Measurements from ENCODE around the gene LHX3.
"Not testable (repeated sequence)": the region's sequence is repeated elsewhere in the genome, so short reads cannot be mapped to it uniquely, and the experiment has no call there.

Gene LHX3

GRCh38 chr9:136239983-136240330 lies 35.0 kb upstream of the LHX3 start:
- TF ChIP-seq CTCF (IDR thresholded peaks at IDR 0.05; ENCODE audit: low read depth, low read length) = no peak
- DNase-seq (ENCODE audit: extremely low read depth, low read depth) = no peak

- no peak for TF ChIP-seq CTCF (IDR thresholded peaks at IDR 0.05; ENCODE audit: low read depth, low read length)
- no peak for DNase-seq (ENCODE audit: extremely low read depth, low read depth)
Observed at GRCh38 chr9:136239135-136239982, 34.4 kb upstream of the LHX3 start.

GRCh38 chr9:136238342-136238732 lies 33.4 kb upstream of the LHX3 start:
- TF ChIP-seq CTCF (IDR thresholded peaks at IDR 0.05; ENCODE audit: low read depth, low read length) = no peak
- DNase-seq (ENCODE audit: extremely low read depth, low read depth) = no peak

- TF ChIP-seq CTCF (IDR thresholded peaks at IDR 0.05; ENCODE audit: low read depth, low read length) = no peak
- DNase-seq (ENCODE audit: extremely low read depth, low read depth) = no peak
Observed at GRCh38 chr9:136237486-136238341, 32.8 kb upstream of the LHX3 start.

GRCh38 chr9:136236471-136237410 lies 31.8 kb upstream of the LHX3 start:
- not testable (repeated sequence) for DNase-seq (ENCODE audit: extremely low read depth, low read depth)

GRCh38 chr9:136235709-136236455 lies 31.0 kb upstream of the LHX3 start:
- DNase-seq (ENCODE audit: extremely low read depth, low read depth) = no peak
- TF ChIP-seq CTCF (IDR thresholded peaks at IDR 0.05; ENCODE audit: low read depth, low read length) = no peak

GRCh38 chr9:136235171-136235570 lies 30.2 kb upstream of the LHX3 start:
- TF ChIP-seq CTCF (IDR thresholded peaks at IDR 0.05; ENCODE audit: low read depth, low read length) = no peak
- DNase-seq (ENCODE audit: extremely low read depth, low read depth) = no peak
